ENCODE measurements around the gene ZNF625.
A peak's percentile ranks its signal among the peaks of the same experiment; 100 is the strongest.

ZNF625 gene

GRCh38 chr19:12156223-12157058 is at the start of gene ZNF625:
Gene ZNF625 (minus strand): TSS chr19:12156734. CDS start chr19:12156558, 176 bp downstream.
- no peak for DNase-seq (ENCODE audit: low read depth in 2 of 2)

- DNase-seq (ENCODE audit: low read depth in 2 of 2) = no peak
Measured at GRCh38 chr19:12205296-12205695, 48.8 kb upstream of the ZNF625 start.

- peak; percentile 34 to 35 for DNase-seq (ENCODE audit: low read depth in 2 of 2)
Measured at GRCh38 chr19:12202250-12202649, 45.7 kb upstream of the ZNF625 start.

GRCh38 chr19:12199757-12200419 is 43.4 kb upstream of the ZNF625 start:
- no peak for DNase-seq (ENCODE audit: low read depth in 2 of 2)

GRCh38 chr19:12198136-12198535 is 41.6 kb upstream of the ZNF625 start:
- no peak for DNase-seq (ENCODE audit: low read depth in 2 of 2)

- DNase-seq (ENCODE audit: low read depth in 2 of 2) = peak; percentile 25 to 52
Measured at GRCh38 chr19:12194827-12195731, 38.5 kb upstream of the ZNF625 start.

- DNase-seq (ENCODE audit: low read depth in 2 of 2) = no peak
Measured at GRCh38 chr19:12187625-12188024, 31.1 kb upstream of the ZNF625 start.

- DNase-seq (ENCODE audit: low read depth in 2 of 2) = no peak
Measured at GRCh38 chr19:12180377-12180776, 23.8 kb upstream of the ZNF625 start.

GRCh38 chr19:12166626-12167025 is 10.1 kb upstream of the ZNF625 start:
- DNase-seq (ENCODE audit: low read depth in 2 of 2) = no peak

- no peak for DNase-seq (ENCODE audit: low read depth in 2 of 2)
Measured at GRCh38 chr19:12163826-12164225, 7.3 kb upstream of the ZNF625 start.

GRCh38 chr19:12162882-12163806 is 6.6 kb upstream of the ZNF625 start, which contains the start of gene ZNF136:
Gene ZNF136 (plus strand): TSS chr19:12163096. CDS start chr19:12163204, 108 bp downstream.
- DNase-seq (ENCODE audit: low read depth in 2 of 2) = peak; percentile 75 to 81

GRCh38 chr19:12162513-12162881 is 6.0 kb upstream of the ZNF625 start:
- DNase-seq (ENCODE audit: low read depth in 2 of 2) = no peak

GRCh38 chr19:12159773-12160414 is 3.4 kb upstream of the ZNF625 start:
- DNase-seq (ENCODE audit: low read depth in 2 of 2) = no peak

GRCh38 chr19:12155324-12155860 is 1.1 kb downstream of the ZNF625 start:
- DNase-seq (ENCODE audit: low read depth in 2 of 2) = no peak

GRCh38 chr19:12145348-12145747 is 11.2 kb downstream of the ZNF625 start:
- DNase-seq (ENCODE audit: low read depth in 2 of 2) = no peak

GRCh38 chr19:12141405-12141736 is 15.2 kb downstream of the ZNF625 start:
- no peak for DNase-seq (ENCODE audit: low read depth in 2 of 2)

- DNase-seq (ENCODE audit: low read depth in 2 of 2) = peak; percentile 69 to 79
Measured at GRCh38 chr19:12140545-12141404, 15.8 kb downstream of the ZNF625 start.

- DNase-seq (ENCODE audit: low read depth in 2 of 2) = peak; percentile 73 to 82
Measured at GRCh38 chr19:12139885-12140544, 16.5 kb downstream of the ZNF625 start, which contains the start of gene ZNF20. Gene ZNF20 (minus strand): TSS chr19:12140350. CDS start chr19:12140182, 168 bp downstream.

GRCh38 chr19:12139269-12139668 is 17.3 kb downstream of the ZNF625 start:
- DNase-seq (ENCODE audit: low read depth in 2 of 2) = no peak
